Endodermal cell (in vitro differentiated cells): Measurements from ENCODE around the gene MLLT6. TPM values are rescaled to one million over a fixed set of nuclear protein-coding genes. Genes with fewer than 3 reads are reported as not detected.

Experiments
- DNase-seq: peaks from one replicate; pipeline ENCODE4 v3.0.0-alpha.2; 2017
- H3K27ac ChIP-seq: 2 replicates; pipeline ENCODE4 v1.5.1; 2013; ENCODE audit warnings: mild to moderate bottlenecking, low read depth, low read length, moderate library complexity
- H3K27me3 ChIP-seq: 2 replicates; pipeline ENCODE4 v1.6.1; 2013; ENCODE audit warnings: mild to moderate bottlenecking, low read length, moderate library complexity; ENCODE audit not compliant: insufficient read depth, control insufficient read depth, poor library complexity, severe bottlenecking
- H3K36me3 ChIP-seq: 2 replicates; pipeline ENCODE4 v1.7.0; 2013; ENCODE audit warnings: mild to moderate bottlenecking, low read length, moderate library complexity; ENCODE audit not compliant: control insufficient read depth, insufficient read depth
- H3K4me1 ChIP-seq: one replicate; pipeline ENCODE4 v1.7.0; 2013; ENCODE audit warnings: low read length; ENCODE audit not compliant: control insufficient read depth, insufficient read depth
- H3K4me3 ChIP-seq: 2 replicates; pipeline ENCODE4 v1.5.1; 2013; ENCODE audit warnings: mild to moderate bottlenecking, low read length, moderate library complexity
- H3K9ac ChIP-seq: 2 replicates; pipeline ENCODE4 v1.6.1; 2013; ENCODE audit warnings: mild to moderate bottlenecking, low read length, moderate library complexity; ENCODE audit not compliant: poor library complexity, severe bottlenecking; ENCODE audit errors: extremely low read depth
- H3K9me3 ChIP-seq: 2 replicates; pipeline ENCODE4 v1.6.1; 2013; ENCODE audit warnings: mild to moderate bottlenecking, low read length, moderate library complexity; ENCODE audit not compliant: control insufficient read depth
- H3K27ac Mint-ChIP-seq: 2 replicates; pipeline ENCODE4 v1.8.0; 2020; ENCODE audit warnings: mixed read lengths
- H3K27me3 Mint-ChIP-seq: 2 replicates; pipeline ENCODE4 v1.8.0; 2021; ENCODE audit warnings: mild to moderate bottlenecking, mixed read lengths; ENCODE audit not compliant: insufficient read depth
- H3K36me3 Mint-ChIP-seq: 2 replicates; pipeline ENCODE4 v1.8.0; 2020; ENCODE audit warnings: low read depth, mixed read lengths
- H3K4me1 Mint-ChIP-seq: 2 replicates; pipeline ENCODE4 v1.8.0; 2020; ENCODE audit warnings: mixed read lengths
- H3K4me3 Mint-ChIP-seq: 2 replicates; pipeline ENCODE4 v1.8.0; 2020; ENCODE audit warnings: mild to moderate bottlenecking, moderate library complexity, mixed read lengths
- H3K9me3 Mint-ChIP-seq: 2 replicates; pipeline ENCODE4 v1.8.0; 2020; ENCODE audit warnings: mild to moderate bottlenecking, mixed read lengths
- CTCF ChIP-seq: fragments of 200-600 bp; sonication (generic); conservative IDR thresholded peaks from 2 replicates; pipeline ENCODE4 v1.5.0; 2021; ENCODE audit warnings: antibody characterized with exemption, mild to moderate bottlenecking
- WGBS, 2 experiments: methylation state at CpG; one replicate each; pipeline versions ENCODE4 v1.1.5 to v1.1.7; 2013; ENCODE audit warnings: missing lambda C conversion rate in 2 of 2, mixed read lengths in 1 of 2; ENCODE audit not compliant: insufficient coverage in 1 of 2, insufficient read length in 1 of 2; 5-methylcytosine and 5-hydroxymethylcytosine counted together
- total RNA-seq, 2 donors: library from RNA; stranded (reverse); fragmentation: NEBNext Ultra II Directional in 1 of 2; extraction: Animal tissue kit (Norgen Biotek cat#: 25700) in 1 of 2; gene quantifications; 2 replicates in 1 of 2; 3 replicates in 1 of 2; pipeline ENCODE4 v1.2.1, GENCODE V29; 2021

MLLT6 gene
- total RNA-seq, 2 donors from 2014 or later: 112 to 127 TPM

GRCh38 chr17:38706505-38707216 is 1.6 kb downstream of the MLLT6 start:
- no peak for TF ChIP-seq CTCF
- peaks cover 8% of the 10 kb centered on the region for H3K27me3 ChIP-seq
- DNase-seq: peak; percentile 85
- no peaks in the 10 kb centered on the region for H3K9me3 ChIP-seq
- H3K27ac ChIP-seq: no peak overlapping the region
- H3K4me1 ChIP-seq: peaks cover 9% of the 10 kb centered on the region
- H3K4me3 ChIP-seq: peak overlapping the region; percentile 91
- Mint-ChIP-seq H3K27me3 (peaks cover 25% of the 10 kb centered on the region), H3K36me3 (peaks cover 35% of the 10 kb centered on the region), H3K9me3 (no peaks in the 10 kb centered on the region), H3K27ac (peak overlapping the region; percentile 89), H3K4me1 (peaks cover 45% of the 10 kb centered on the region), H3K4me3 (peak overlapping the region; percentile 83)
- peaks cover 43% of the 10 kb centered on the region for H3K36me3 ChIP-seq
- WGBS, 2 experiments: 20 to 22% methylated on average over 5 to 20 of the region's 20 CpGs
- H3K9ac ChIP-seq: peak overlapping the region; percentile 55

GRCh38 chr17:38707678-38708351 is 2.7 kb downstream of the MLLT6 start:
- H3K4me1 ChIP-seq: peaks cover 9% of the 10 kb centered on the region
- DNase-seq: no peak
- TF ChIP-seq CTCF: no peak
- no peaks in the 10 kb centered on the region for H3K9me3 ChIP-seq
- no peak overlapping the region for H3K4me3 ChIP-seq
- WGBS, 2 experiments: 93% methylated on average over 18 to 21 of the region's 21 CpGs
- peaks cover 6% of the 10 kb centered on the region for H3K27me3 ChIP-seq
- H3K9me3 Mint-ChIP-seq: no peaks in the 10 kb centered on the region
- H3K36me3 Mint-ChIP-seq: peaks cover 39% of the 10 kb centered on the region
- peaks cover 54% of the 10 kb centered on the region for H3K36me3 ChIP-seq
- peaks cover 17% of the 10 kb centered on the region for H3K27me3 Mint-ChIP-seq
- H3K27ac Mint-ChIP-seq: no peak overlapping the region
- no peak overlapping the region for H3K27ac ChIP-seq
- H3K9ac ChIP-seq: no peak overlapping the region
- peaks cover 45% of the 10 kb centered on the region for H3K4me1 Mint-ChIP-seq
- peak overlapping the region; percentile 83 for H3K4me3 Mint-ChIP-seq

GRCh38 chr17:38709104-38709820 is 4.2 kb downstream of the MLLT6 start:
- Mint-ChIP-seq H3K36me3 (peaks cover 49% of the 10 kb centered on the region), H3K4me1 (peaks cover 34% of the 10 kb centered on the region), H3K9me3 (no peaks in the 10 kb centered on the region), H3K4me3 (no peak overlapping the region), H3K27ac (no peak overlapping the region), H3K27me3 (peaks cover 8% of the 10 kb centered on the region)
- Histone ChIP-seq H3K36me3 (peaks cover 69% of the 10 kb centered on the region), H3K27ac (no peak overlapping the region), H3K4me1 (peaks cover 9% of the 10 kb centered on the region), H3K27me3 (no peaks in the 10 kb centered on the region), H3K9me3 (no peaks in the 10 kb centered on the region), H3K9ac (no peak overlapping the region), H3K4me3 (no peak overlapping the region)
- TF ChIP-seq CTCF: no peak
- DNase-seq: no peak
- 90 to 94% methylated on average over 12 to 18 of the region's 18 CpGs for WGBS, 2 experiments
